ENCODE results near the gene GRK5.

DNA sequence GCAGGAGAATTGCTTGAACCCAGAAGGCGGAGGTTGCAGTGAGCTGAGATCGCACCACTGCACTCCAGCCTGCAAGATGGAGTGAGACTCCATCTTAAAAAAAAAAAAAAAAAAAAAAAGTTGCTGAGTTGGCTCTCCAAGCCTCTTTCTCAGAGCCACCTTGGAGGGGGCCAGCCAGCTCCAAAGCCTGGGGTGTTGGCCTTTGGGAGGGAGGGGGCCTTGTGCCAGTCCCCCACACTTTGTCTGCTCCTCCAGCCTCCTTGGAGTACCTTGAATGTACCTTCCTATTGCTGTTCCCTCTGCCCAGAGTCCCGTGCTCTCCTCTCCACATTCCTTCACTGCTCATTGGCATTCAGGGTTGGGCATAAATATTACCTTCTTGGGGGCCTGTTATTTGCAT is 62.4 kb downstream of the GRK5 start:
- TF ChIP-seq, protein P1, sequence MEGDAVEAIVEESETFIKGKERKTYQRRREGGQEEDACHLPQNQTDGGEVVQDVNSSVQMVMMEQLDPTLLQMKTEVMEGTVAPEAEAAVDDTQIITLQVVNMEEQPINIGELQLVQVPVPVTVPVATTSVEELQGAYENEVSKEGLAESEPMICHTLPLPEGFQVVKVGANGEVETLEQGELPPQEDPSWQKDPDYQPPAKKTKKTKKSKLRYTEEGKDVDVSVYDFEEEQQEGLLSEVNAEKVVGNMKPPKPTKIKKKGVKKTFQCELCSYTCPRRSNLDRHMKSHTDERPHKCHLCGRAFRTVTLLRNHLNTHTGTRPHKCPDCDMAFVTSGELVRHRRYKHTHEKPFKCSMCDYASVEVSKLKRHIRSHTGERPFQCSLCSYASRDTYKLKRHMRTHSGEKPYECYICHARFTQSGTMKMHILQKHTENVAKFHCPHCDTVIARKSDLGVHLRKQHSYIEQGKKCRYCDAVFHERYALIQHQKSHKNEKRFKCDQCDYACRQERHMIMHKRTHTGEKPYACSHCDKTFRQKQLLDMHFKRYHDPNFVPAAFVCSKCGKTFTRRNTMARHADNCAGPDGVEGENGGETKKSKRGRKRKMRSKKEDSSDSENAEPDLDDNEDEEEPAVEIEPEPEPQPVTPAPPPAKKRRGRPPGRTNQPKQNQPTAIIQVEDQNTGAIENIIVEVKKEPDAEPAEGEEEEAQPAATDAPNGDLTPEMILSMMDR (IDR thresholded peaks at IDR 0.05), result no peak
- no peak for TF ChIP-seq ZFX (IDR thresholded peaks at IDR 0.05; ENCODE audit: borderline replicate concordance)
